ENCODE measurements around the gene OMA1.
"Not testable (repeated sequence)": the region's sequence is repeated elsewhere in the genome, so short reads cannot be mapped to it uniquely, and the experiment has no call there.

- not testable (repeated sequence) for TF ChIP-seq ZNF384 (IDR thresholded peaks at IDR 0.05); LEF1 (IDR thresholded peaks at IDR 0.05; ENCODE audit: borderline replicate concordance); SP1 (IDR thresholded peaks at IDR 0.05); FOXK2 (IDR thresholded peaks at IDR 0.05); ELF4 (IDR thresholded peaks at IDR 0.05); ARNT (IDR thresholded peaks at IDR 0.05); CTBP1 (IDR thresholded peaks at IDR 0.05; ENCODE audit: borderline replicate concordance); SUZ12 (IDR thresholded peaks at IDR 0.05); FOXM1 (IDR thresholded peaks at IDR 0.05; ENCODE audit: borderline replicate concordance); TARDBP (IDR thresholded peaks at IDR 0.05); BHLHE40 (IDR thresholded peaks at IDR 0.05; ENCODE audit: borderline replicate concordance); NFRKB (IDR thresholded peaks at IDR 0.05); FOXA1 (IDR thresholded peaks at IDR 0.05)
- TF ChIP-seq, protein P1, sequence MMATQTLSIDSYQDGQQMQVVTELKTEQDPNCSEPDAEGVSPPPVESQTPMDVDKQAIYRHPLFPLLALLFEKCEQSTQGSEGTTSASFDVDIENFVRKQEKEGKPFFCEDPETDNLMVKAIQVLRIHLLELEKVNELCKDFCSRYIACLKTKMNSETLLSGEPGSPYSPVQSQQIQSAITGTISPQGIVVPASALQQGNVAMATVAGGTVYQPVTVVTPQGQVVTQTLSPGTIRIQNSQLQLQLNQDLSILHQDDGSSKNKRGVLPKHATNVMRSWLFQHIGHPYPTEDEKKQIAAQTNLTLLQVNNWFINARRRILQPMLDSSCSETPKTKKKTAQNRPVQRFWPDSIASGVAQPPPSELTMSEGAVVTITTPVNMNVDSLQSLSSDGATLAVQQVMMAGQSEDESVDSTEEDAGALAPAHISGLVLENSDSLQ (IDR thresholded peaks at IDR 0.05), result not testable (repeated sequence)
These were observed 57.6 kb downstream of the OMA1 start for GRCh38 chr1:58488914-58489313.
